HPDE6-E6E7 (cell line): ENCODE results near the gene LOXL1.
A peak's percentile ranks its signal among the peaks of the same experiment; 100 is the strongest.

ENCODE experiments used
- DNase-seq: peaks from one replicate; pipeline ENCODE4 v3.0.0; 2011; ENCODE audit warnings: missing footprints; ENCODE audit errors: extremely low spot score

The LOXL1 gene

GRCh38 chr15:73922186-73923151, 3.8 kb upstream of the LOXL1 start:
- DNase-seq: no peak

GRCh38 chr15:73923156-73923487, 3.1 kb upstream of the LOXL1 start:
- no peak for DNase-seq

DNA sequence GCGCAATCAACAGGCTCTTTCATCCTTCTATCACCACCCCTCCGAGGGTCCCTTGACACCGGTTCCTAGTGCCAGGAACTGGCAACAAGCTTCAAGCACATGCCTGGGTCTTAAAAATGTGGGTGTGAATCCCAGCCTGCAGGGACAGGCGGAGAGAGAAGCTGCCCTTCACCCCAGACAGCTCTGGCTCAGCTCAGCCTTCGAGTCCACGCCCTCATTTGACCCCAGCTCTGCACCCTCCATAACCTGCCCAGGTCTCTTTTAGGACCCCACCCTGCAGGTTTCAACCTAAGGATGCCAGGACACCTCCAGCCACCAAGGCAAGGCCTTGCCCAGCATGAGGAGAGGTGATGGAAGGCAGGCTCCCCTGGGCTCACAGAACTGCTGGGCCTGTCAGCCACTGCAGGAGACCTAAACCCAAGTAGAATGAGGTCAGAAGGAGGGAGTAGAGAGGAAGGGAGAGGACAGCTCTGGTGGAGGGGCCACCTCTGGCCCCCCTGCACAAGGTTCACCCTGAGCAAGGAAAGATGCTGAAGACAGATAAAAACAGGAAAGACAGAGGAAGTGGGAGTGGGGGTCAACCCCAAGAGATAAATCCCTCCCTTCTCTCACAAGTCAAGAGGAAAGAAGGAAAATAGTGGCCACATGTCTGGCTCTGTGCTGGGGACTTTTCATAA, 2.6 kb upstream of the LOXL1 start:
- no peak for DNase-seq

- DNase-seq: peak; percentile 74
Measured at GRCh38 chr15:73924171-73924921, 1.9 kb upstream of the LOXL1 start.

- DNase-seq: no peak
Measured at GRCh38 chr15:73925848-73926218, 429 bp upstream of the LOXL1 start.

- peak; percentile 54 for DNase-seq
Measured at GRCh38 chr15:73927003-73927475, 777 bp downstream of the LOXL1 start.

GRCh38 chr15:73927476-73928240, 1.4 kb downstream of the LOXL1 start:
- DNase-seq: peak; percentile 61

DNA sequence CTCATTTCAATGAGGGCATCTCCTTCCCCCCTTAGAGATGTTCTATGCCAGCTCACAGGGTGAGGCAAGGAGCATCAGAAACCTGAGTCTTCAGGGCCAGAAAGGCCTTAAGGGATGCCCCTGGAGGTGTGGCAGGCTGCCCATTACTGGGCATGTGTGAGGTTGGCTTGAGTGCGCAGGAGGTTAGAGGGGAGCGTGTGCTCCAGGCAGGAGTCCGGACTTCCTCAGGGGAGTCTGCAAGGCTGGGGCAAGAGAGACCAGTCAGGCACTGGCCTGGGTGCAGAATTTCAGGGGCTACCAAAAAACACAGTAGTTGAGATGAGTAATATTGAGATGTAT, 1.9 kb downstream of the LOXL1 start:
- DNase-seq: no peak

- DNase-seq: no peak
Measured at GRCh38 chr15:73928971-73929627, 2.8 kb downstream of the LOXL1 start.

DNA sequence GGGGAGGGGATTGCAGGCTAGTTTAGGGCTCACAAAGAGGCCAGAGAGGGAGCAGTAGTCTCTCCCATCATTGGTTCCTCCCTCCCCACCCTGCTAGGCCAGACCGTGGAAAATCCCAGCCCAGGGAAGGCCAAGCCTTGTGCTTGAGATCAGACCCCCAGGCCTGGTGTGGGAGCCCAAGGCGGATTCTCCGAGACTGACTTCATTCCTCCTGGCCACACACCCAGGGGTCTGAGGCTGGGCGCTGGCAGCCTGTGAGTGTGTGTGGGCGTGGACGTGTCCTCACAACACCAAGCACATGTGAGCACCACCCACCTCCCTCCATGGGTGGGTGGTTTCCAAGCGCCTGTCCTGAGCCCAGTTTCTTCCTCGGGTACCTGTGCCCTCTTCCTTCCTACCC, 4.1 kb downstream of the LOXL1 start:
- DNase-seq: no peak

- no peak for DNase-seq
Measured at GRCh38 chr15:73930790-73931281, 4.6 kb downstream of the LOXL1 start.

- DNase-seq: no peak
Measured at GRCh38 chr15:73931441-73931840, 5.2 kb downstream of the LOXL1 start.

- DNase-seq: no peak
Measured at GRCh38 chr15:73932381-73933191, 6.3 kb downstream of the LOXL1 start.

GRCh38 chr15:73934281-73934680, 8.0 kb downstream of the LOXL1 start:
- no peak for DNase-seq

GRCh38 chr15:73935547-73935946, 9.3 kb downstream of the LOXL1 start:
- DNase-seq: no peak

GRCh38 chr15:73936181-73936580, 9.9 kb downstream of the LOXL1 start:
- DNase-seq: peak; percentile 90

- no peak for DNase-seq
Measured at GRCh38 chr15:73936588-73937290, 10.5 kb downstream of the LOXL1 start.

- no peak for DNase-seq
Measured at GRCh38 chr15:73937296-73937695, 11.0 kb downstream of the LOXL1 start.

GRCh38 chr15:73937726-73938125, 11.5 kb downstream of the LOXL1 start:
- no peak for DNase-seq
